ENCODE measurements around the gene CNPY2.
A peak's percentile ranks its signal among the peaks of the same experiment; 100 is the strongest.
"Not testable (repeated sequence)": the region's sequence is repeated elsewhere in the genome, so short reads cannot be mapped to it uniquely, and the experiment has no call there.

Gene CNPY2

GRCh38 chr12:56333679-56334489 is 18.1 kb upstream of the CNPY2 start, which contains the start of gene PAN2:
Gene PAN2, minus strand, starts transcription at chr12:56334000. Its CDS starts 906 bp downstream, at chr12:56333094.
- DNase-seq = peak; percentile 99

- no peak for DNase-seq
These were observed 17.4 kb upstream of the CNPY2 start for GRCh38 chr12:56333197-56333678.

DNA sequence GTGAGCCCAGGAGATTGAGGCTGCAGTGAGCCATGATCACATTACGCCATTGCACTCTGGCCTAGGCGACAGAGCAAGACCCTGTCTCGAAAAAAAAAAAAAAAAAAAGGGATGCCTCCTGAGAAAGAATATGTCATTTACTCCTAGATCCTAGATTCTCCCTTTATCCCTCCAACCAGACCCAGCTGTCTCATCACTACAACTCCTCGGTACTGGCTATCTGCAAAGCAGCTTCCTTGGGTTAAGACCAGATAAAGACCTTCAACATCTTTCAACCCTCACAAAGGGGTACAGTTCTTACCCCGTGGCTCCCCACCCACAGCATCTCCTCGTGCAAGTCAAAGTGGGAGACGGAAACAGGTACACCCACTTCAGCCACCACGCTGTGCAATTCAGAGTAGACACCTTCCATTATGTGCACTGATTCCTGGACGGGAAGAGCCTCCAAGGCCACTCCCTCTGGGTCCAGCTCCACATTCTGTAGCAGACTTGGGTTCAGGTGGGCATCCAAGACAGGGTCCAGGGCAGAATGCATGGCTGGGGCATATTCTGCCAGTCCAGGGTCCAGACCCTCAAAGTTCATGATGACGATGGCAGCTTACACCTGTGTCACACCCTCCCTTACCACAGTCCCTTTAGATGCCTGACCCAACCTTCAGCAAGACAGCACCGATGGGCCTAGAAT is 16.9 kb upstream of the CNPY2 start:
- DNase-seq = no peak

GRCh38 chr12:56330936-56331490 is 15.2 kb upstream of the CNPY2 start:
- no peak for DNase-seq

DNA sequence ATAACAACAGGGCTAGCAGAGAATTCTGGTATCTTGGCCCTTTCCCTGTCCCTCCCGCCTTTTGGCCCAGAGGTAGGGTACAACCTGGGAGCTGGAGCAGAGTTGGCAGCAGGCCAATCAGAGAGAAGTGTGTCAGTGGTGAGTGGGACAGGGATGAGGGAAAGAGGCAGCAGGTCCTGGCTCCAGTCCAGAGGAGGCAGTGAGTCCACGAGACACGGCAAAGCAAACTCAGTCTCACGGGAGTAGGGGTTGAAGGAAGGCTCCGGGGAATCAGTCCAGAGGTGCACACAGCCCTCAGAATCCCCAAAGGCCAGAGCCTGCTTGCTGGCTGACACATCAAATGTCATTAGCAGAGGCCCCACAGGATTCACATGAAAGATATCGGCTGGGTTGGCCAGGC is 10.7 kb upstream of the CNPY2 start:
- DNase-seq = no peak

DNA sequence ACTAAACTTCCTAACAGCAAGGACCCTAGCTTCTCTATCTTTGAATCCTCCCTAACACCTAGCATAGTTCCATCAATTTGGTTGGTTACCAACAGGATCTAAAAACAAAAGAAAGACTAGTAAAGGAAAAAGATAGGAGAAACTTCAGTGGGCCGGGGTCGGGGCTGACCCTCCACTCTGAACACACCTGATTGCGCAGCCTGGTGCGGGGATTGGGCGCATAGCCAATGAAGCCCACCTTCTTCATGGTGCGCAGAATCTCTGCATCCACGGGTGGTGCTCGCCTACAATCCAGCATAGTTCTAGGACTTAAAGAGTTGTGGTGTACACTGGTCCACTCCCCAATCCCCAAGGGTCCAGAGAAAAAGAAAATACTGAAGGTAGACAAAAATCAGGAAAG is 10.3 kb upstream of the CNPY2 start:
- DNase-seq = no peak

DNA sequence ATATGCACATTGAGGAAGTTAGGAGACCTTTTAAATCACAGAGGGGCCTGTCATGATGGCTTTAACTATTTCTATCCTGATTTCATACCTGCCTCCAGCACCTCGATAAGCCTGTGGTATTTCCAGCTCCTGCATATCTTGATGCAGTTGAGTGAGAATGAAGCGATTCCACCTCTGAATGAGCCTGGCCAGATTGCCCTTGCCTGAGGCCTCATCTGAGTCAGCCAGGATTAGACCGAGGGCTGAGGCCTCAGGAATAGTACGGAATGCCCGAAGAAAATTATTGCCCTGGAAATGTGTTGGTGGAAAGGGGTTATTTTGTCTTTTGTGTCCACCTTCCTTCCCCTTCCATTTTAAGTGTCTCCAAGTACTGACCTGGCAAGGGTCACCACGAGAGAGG is 8.4 kb upstream of the CNPY2 start:
- DNase-seq = no peak

DNA sequence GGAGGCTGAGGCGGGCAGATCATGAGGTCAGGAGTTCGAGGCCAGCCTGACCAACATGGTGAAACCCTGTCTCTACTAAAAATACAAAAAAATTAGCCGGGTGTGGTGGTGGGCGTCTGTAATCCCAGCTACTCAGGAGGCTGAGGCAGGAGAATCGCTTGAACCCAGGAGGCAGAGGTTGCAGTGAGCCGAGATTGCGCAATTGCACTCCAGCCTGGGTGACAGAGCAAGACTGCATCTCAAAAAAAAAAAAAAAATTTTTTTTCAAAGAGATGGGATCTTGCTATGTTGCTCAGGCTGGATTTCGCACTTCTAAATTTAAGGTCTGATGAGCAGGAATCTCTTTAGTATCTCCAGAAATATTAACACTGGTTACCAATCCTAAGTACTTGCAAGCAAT is 5.8 kb upstream of the CNPY2 start:
- not testable (repeated sequence) for DNase-seq

DNA sequence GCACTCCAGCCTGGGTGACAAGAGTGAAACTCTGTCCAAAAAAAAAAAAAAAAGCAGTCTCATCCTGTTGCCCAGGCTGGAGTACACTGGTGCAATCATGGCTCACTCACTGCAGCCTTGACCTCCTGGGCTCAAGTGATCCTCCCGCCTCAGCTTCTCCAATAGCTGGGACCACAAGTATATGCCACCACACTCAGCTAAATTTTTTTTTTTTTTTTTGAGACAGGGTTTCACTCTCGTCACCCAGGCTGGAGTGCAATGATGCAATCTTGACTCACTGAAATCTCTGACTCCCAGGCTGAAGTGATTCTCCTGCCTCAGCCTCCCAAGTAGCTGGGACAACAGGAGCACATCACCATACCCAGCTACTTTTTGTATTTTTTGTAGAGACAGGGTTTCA is 5.2 kb upstream of the CNPY2 start:
- DNase-seq = no peak

- no peak for DNase-seq
These were observed 1.9 kb upstream of the CNPY2 start for GRCh38 chr12:56317675-56318074.

GRCh38 chr12:56315249-56315621 is 553 bp downstream of the CNPY2 start:
- DNase-seq = peak; percentile 70

- DNase-seq = no peak
These were observed 4.8 kb downstream of the CNPY2 start for GRCh38 chr12:56311003-56311402.

GRCh38 chr12:56308714-56309113 is 7.1 kb downstream of the CNPY2 start:
- no peak for DNase-seq

GRCh38 chr12:56307221-56307965 is 8.4 kb downstream of the CNPY2 start:
- DNase-seq = no peak

DNA sequence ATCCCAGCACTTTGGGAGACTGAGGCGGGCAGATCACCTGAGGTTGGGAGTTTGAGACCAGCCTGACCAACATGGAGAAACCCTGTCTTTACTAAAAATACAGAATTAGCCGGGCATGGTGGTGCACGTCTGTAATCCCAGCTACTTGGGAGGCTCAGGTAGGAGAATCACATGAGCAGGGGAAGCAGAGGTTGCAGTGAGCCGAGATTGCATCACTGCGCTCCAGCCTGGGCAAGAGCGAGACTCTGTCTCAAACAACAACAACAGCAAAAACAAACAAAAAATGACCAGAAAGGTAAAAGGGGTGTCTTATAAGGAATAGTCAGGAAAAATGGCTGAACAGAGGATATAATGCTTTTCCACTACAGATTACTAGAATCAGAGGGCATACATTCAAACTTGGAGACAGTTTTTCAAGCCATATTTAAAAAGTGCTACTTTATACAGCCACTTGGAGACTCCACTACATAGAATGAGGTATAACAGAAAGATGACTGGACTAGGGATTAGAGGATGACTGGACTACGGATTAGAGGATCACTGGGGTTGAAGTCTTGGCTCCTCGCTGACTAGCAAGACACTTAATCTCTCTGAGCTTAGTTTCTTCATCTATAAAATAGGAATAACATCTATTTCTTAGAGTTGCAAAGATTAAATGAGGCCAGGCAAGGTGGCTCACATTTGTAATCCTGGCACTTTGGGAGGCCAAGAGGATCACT is 10.8 kb downstream of the CNPY2 start:
- DNase-seq = no peak

- DNase-seq = no peak
These were observed 11.5 kb downstream of the CNPY2 start for GRCh38 chr12:56304276-56304675.

DNA sequence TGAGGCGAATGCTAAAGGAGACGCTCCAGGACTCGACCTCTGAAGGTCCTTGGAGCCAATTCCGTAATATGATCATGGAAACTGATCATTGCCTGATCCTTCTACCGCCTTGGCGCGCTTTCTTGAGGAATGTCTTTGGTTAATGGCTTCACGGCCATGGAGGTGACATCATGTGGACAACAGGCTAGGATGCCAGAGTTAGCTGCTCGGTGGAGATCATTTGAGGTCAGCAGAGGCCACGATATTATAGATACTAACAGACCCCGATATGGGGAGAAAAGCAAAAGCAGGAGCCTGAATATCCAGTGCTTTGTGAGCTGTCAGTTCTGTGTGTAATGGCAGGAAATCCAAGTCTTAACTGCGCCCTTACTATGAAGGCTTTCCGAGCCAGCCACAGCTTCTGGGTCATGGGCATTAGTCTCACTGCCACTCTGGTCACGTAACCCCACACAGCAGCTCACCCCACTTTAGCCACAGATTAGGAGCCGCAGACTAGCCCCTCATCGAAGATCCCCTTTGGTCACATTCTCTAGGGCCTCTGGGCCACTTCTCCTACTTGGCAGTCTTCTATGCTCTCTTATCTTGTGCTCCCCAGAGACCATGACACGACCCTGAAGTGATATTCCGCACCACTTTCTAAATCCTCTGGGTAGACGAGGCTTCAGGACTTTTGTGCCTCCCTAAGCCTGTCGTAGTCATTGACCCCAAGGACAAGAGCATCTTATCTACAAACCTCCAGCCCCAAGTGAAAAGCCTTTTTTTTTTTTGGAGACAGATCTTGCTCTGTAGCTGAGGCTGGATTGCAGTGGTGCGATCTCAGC is 14.9 kb downstream of the CNPY2 start:
- DNase-seq = no peak

DNA sequence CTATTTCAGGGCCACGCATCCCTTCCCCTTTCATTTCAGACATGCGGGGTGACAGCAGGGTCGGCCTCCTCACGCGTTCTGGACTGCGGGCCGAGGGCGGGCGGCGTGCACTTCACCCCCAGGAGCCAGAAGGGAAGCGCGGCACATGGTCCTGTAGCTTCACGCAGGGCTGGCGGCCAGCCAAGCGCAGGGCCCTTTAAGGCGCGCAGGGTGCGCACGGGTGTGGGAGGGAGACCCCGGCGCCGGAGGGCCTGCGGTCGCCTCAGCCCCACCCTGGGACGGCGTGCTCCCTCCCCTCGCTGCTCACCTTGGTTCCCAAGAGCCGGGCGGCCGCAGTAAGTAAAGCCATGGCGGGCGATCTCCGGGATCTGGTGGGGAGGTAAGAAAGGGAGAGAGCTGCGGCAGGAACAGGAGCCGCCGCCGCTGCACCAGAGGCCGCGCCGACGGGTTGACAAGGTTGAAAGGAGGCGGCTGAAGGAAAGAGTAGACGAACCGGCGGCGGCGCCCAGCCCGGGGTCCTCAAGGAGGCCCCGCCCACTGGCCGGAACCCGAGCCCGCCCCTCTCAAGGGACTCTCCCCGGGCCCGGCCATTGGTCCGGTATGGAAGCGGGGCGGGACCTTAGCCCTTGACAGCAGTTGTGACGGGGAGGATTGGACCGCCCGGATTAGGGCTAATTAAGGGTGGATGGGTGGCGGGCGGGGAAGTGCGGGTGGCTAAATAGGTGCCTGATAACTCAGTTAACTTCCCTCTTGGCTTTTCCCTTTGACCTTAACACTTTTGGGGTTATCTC is 15.7 kb downstream of the CNPY2 start, which contains the start of gene CS:
Gene CS, minus strand, starts transcription at position 478 of the 791 bp plus-strand sequence. Its CDS starts 129 bp downstream, at position 349.
- DNase-seq = peak; percentile 99

DNA sequence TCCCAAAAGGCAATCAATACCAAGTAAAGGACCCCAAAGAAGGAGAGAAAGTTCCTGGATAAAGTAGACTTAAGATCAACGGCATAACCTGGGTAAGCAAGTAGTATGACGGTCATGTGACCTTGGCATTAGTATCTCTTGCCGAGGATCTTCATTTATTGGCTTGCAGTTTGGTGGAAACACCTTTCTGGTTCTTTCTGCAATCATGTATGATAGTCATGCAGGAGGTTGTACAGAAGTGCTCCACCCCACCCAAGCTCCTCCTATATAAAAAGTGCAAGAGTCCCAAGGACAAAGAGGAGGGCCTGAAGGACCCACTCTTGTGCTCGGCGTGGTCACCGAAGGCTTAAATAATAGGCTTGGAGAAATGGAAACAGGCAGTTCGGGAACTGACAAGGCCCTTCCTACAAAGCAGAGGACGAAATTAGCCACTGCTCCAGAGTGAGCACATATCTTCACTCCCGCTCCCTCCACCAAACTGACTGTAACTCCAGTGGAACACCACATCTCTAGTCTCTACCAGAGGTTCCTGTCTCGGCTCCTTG is 16.4 kb downstream of the CNPY2 start:
- peak; percentile 56 for DNase-seq

DNA sequence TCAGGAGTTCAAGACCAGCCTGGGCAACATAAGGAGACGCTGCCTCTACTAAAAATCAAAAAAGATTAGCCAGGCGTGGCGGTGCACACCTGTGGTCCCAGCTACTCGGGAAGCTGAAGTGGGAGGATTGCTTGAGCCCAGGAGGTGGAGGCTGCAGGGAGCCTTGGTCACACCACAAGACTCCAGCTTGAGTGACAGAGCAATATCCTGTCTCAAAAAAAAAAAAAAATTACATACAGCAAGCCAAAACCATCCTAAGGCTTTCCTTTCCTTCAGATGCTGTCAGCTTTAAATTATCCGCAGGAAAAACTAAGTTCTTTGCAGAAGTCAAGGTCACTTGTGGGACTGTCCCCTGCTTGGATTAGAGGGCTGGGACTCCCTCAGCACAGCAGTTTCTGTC is 17.0 kb downstream of the CNPY2 start:
- DNase-seq = no peak

Data from DMS53 (cell line).